ENCODE measurements around the gene CELSR1.

The CELSR1 gene

DNA sequence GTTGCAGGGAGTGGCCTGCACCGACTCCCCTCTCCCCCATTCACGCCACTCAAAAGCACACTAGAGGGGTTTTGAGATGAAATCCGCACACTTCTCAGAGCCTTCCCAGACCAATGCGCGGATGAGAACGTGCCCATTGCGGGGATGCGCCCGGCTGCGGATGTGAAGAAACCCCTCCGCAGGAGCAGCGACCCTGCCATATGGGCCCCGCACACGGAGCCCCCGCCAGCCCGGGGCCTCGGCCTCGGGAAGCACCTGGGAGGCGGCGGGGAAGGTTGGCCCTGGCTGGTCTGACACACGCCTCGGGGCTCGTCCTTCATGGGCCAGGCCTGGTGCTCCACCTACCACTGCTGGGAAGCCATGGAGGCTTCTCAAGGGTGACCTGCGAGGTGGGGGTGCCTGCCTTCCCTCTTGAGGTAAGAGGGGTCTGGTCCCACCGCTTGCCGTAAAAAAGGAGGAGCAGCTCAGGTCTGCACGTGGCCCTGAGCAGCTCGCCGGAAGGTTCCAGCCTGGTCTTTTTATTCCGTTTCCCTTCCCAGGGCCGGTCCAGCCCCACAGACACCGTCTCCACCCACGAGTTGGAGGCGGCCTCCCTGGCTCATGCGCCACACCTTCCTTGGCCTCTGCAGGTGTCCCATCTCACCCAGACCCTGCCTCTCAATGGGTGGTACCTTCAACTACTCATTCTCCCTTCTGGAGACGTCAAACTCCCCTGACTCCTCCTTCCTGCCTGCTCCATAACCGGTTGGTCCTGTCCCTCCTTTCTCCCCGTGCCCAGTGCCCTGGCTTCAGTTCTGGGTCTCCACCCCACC, 162.6 kb downstream of the CELSR1 start:
- DNase-seq (ENCODE audit: low read depth), result no peak

DNA sequence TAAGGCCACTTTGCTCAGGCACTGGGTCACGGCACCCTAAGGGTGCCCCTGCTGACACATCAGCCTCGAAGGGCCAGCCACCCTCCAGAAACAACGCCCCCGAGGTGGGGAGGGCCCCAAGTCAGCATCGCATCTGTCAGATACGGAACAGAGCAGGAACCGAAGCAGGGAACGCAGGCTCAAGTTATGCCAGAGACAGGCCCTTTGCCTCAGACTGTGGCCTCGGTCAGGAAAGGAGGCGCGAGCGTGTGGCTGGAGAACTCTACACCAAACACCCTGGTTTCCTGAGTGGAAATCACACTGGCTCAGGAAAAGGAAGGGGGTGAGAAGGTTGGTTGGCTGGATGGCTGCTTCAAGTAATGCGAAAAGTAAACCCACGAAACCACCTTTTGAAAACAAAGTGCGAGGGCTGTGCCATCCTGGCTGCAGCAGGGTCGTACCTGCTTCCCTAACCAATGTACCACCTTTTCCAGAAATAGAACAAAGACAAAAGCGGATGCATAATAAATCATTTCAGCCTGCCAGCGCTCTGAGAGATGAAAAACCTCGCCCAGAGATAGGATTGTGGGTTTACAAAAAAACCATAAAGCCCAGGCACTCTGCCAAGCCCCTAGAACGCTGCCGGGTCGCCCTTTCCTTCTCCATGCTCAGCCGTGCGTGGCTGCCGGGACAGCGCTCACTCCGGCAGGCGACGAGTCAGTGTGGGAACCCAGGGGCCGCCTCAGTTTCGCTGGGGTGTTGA, 163.3 kb downstream of the CELSR1 start:
- no peak for DNase-seq (ENCODE audit: low read depth)

DNA sequence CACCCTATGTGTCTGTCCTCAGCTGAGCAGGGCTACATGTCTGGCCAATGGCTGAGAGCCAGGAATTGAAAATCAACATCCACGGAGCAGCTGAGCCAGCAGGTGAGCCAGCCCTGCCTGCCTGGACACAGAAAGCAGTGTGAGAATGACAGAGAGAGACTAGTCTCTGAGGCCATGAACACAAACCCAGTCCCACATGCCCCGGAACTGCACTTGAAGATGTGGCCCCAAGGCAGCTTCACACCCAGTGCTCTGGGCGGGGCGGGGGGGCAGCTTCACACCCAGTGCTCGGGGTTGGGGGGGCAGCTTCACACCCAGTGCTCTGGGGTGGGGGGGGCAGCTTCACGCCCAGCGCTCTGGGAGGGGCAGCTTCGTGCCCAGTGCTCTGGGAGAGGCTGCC, 164.3 kb downstream of the CELSR1 start:
- no peak for DNase-seq (ENCODE audit: low read depth)

- no peak for DNase-seq (ENCODE audit: low read depth)
These were observed 164.7 kb downstream of the CELSR1 start for GRCh38 chr22:46372686-46373085.

- no peak for DNase-seq (ENCODE audit: low read depth)
These were observed 165.7 kb downstream of the CELSR1 start for GRCh38 chr22:46371623-46372226.

- DNase-seq (ENCODE audit: low read depth), result no peak
These were observed 166.7 kb downstream of the CELSR1 start for GRCh38 chr22:46370584-46371291.

DNA sequence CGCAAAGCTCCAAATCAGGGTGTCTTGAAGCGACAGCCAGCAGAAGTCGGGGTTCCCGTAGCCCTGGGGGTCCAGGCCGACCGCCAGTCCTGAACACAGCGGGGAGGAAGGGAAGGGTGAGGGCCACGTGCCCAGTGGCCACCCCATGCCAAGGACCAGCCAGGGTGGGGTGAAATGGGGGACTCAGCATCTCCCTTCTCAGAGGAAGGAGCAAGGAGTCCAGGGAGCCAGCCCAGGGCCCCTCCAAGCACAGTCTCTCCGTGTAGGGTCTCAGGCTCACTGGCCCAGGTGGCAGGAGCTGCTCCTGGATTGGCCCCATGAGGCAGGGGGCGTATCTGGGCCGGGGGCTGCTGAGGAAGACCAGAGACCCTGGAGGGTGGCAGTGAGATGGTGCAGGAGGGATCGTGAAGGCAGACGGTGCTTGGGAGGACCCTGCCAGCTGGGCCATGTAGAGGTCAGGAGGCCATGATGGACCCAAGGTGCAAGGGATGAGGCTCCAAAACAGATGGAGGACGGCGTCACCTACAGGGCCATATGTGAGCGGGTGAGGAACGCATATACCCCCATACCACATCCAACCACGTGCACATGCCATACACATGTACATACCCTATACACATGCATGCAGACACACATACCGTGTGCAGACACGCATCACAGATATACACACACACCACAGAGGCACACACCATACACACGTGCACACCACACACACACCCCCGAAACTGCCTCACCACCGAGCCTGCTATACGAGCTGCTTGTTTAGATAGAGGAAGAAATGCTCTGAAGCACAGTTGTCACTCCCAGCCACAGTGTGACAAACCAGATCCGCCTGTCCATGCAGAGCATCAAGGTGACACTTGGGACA, 167.5 kb downstream of the CELSR1 start:
- DNase-seq (ENCODE audit: low read depth), result no peak

GRCh38 chr22:46368871-46369715, 168.3 kb downstream of the CELSR1 start:
- DNase-seq (ENCODE audit: low read depth), result no peak

DNA sequence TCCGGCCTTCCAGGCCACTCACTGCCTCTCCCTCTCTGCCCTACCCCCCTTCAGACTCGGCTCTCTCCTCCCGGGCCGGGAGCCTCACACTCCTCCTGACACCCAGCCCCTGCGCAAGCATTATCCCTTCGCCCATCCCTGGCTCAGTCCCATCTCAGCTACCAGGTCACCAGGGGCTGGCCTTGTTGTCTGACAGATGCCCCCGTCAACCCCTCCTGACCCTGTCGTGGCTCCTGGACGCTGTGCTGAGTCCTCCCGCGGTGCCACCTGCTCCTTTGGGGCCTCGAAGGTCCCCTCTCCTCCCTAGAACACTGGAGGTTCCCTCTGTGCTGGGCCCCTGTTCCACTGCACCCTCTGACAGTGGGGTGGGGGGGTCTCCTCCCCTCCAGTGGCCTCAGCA, 169.0 kb downstream of the CELSR1 start:
- no peak for DNase-seq (ENCODE audit: low read depth)

- peak; percentile 65 for DNase-seq (ENCODE audit: low read depth)
These were observed 169.7 kb downstream of the CELSR1 start for GRCh38 chr22:46367707-46368191.

DNA sequence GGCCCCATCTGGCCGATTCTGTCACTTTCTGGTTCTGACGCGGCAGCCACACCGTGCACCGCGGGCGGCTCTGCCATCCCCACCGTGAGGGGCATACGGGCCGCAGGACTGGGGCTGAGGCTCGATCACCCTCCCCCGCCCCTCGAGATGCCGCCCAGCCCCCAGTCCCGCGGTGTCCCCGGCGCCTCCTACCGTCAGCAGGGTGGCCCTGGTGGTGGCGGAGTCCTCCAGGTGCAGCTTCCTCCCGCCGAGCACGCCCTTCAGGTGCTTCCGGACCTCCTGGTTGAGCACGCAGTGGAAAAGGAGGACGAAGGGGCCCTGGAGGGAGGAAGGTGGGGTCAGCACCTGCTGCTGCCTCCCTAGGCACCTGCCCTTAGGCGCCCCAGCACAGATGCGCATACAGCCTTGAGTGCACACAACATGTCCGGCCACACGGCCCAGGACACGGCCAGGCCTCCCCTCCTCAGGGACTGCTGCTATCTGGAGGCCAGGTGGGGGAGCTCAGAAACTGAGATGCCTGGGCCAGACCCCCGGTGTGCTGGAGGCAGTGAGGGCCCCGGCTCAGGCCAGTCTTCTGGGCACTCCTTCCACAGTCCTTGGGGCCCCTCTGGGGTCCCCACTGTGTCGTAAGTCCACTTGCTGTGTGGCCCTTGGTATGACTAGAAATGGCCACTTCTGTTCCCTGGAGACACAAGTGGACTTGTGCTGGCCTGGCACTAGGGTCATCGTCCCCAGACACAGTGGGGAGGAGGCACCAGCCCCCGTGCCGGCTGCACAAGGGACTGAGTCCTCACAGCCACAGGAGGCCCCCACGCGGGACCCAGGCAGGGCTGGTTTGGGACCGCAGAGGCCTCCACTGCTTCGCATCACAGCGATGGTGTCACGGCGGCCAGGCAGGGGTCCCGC, 170.4 kb downstream of the CELSR1 start:
- DNase-seq (ENCODE audit: low read depth), result no peak

DNA sequence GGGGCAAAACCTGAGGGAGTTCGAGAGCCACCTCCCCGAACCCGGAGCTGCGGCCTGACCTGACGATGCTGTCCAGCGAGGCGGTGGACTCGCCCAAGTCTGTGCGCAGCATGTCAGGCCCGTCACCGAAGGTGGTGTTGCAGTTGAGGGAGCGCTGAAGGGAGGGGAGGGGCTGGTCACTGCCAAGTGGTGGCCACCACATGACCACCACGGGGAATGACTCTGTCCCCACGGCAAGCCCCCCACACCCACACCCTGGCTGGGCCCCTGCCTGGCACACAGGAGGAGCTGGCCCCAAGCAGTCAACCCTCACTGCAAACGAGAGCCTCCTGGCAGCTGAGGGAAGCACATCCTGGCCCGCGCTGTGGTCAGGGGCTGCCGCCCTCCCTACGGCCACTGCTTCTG, 171.1 kb downstream of the CELSR1 start:
- no peak for DNase-seq (ENCODE audit: low read depth)

DNA sequence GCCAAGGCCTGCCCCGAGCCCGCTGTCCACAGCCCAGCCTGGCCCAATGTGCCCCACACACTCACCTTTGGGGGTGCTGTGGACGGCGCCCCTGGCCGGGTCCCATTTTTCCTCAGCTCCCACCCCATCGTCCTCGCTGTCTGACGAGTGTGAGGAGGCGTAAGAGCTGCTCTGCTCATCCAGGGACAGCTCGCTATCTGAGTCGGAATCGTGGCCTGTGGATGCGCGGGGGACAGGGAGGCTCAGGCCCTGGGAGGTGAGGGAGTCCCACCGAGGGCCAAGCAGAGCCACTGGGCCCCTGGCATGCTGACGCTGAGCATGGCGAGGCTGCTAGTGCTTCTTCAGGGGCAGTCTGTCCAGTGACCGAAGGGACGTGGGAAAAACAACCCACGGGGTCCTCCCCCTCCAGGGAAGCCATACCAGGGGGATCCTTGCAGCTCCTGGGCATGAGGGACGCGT, 172.2 kb downstream of the CELSR1 start:
- no peak for DNase-seq (ENCODE audit: low read depth)

DNA sequence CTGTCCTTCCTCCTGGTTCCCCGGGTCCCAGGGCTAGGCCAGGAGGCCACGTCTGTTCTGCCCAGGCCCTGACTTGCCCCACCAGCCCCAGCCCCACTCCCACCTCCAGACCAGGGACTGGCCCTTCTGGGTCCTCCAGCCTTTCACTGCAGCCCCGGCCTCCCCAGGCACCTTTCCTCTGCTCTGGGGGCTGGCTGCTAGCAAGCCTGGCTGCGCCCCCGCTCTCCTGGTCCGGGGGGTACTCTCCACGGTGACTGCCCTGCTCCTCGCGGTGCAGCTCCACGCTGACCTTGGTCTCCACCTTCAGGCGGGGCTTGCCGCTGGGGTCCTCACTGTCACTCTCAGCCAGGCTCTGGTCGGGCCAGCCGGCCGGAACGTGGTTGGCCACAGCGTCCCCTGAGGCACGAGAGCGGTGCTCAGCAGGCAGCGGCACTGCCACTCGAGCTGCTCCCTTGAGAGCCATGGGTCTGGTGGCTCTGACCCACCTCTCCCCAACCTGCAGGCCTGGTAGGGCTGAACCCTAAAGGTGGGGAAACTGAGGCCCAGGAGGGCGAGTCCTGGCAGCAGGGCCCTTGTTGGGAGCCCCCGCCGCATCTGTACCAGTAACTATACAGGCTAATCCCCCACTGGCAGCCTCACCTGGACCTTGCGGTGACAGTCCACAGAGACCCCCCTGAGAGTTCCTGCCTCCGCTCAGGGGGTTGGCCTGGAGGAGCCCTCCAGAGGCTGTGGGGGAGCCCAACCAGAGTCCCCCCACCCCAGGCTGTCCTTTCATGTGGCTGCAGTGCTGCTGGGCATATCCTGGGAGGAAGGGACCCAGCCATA, 172.9 kb downstream of the CELSR1 start:
- no peak for DNase-seq (ENCODE audit: low read depth)

DNA sequence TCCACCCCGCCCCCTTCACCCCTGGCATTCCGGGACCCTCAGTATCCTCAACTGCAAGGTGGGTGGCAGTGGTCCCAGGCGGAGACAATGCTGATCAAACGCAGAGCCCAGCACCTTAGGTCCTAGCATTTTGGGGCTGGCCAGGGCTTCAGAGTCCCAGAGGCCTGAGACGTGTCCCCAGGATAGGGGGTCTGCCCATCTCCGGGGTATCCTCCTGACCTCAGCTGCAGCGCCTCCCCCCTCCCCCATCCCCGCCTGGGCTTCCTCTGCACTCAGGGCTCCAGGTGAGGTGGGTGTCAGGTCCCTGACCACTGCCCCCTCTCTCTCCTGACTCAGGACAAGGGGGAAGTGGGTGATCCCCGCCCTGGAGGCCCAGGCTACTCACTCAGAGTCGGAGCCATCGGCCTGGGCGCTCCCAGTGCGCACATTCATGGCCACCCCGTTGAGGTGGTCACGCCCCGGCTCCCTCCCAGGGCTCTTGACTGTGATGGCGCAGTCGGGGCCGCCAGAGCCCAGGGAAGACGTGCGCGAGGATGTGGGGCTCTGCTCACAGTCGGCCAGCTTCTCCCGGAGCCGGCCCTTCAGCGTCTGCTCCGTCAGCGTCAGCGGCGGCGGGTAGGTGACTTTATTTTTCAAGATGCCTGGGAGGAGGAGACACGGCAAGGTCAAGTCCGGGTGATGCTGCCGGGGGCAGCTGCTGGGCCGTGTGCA, 173.7 kb downstream of the CELSR1 start:
- DNase-seq (ENCODE audit: low read depth), result no peak

DNA sequence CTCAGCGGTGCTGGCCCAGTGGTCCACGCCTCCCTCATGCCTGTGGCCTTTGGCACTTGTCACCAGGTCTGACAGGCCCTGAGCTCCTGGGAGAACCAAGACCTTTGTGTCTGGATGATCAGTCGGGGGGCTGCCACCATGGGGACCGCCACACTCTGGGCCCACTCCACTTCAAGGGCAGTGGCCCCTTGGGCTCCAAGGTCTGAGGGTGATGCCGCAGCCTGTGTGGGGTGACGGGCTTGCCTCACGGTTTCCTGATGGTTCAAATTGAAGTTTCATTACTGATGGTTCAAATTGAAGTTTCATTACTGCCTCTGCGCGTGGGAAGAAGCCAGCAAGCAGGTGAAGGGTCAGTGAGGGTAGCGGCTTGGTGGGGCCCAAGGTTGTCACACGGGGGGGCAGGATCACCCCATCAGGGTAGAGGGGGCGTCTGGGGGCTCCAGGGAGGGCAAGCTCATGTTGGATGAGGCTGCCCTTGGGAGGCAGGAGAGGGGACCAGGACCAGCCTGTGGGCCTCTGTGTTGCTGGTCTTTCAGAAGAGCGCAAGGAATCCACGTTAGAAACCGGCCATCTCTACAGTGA, 174.4 kb downstream of the CELSR1 start:
- DNase-seq (ENCODE audit: low read depth), result no peak
